Stimulated activated CD8-positive, alpha-beta memory T cell treated with anti-CD3 and anti-CD28 coated beads, Interleukin-2, amount 100 ng/mL, for 1 hour (primary cell): ENCODE results near the gene CDKN2AIPNL.
"Not testable (repeated sequence)": the region's sequence is repeated elsewhere in the genome, so short reads cannot be mapped to it uniquely, and the experiment has no call there.

Experiments
- DNase-seq, 2 donors: peaks; one replicate each; pipeline ENCODE4 v3.0.0-alpha.2; 2020; ENCODE audit warnings: low read depth in 2 of 2

CDKN2AIPNL gene

GRCh38 chr5:134437847-134438581 is 26.3 kb upstream of the CDKN2AIPNL start:
- DNase-seq: no peak

GRCh38 chr5:134437340-134437846 is 25.7 kb upstream of the CDKN2AIPNL start:
- DNase-seq: no peak

- peak; percentile 15 to 31 for DNase-seq
Observed at GRCh38 chr5:134436523-134437339, 25.1 kb upstream of the CDKN2AIPNL start.

- no peak for DNase-seq
Observed at GRCh38 chr5:134435560-134435959, 23.9 kb upstream of the CDKN2AIPNL start.

- DNase-seq: no peak
Observed at GRCh38 chr5:134432677-134433359, 21.1 kb upstream of the CDKN2AIPNL start.

DNA sequence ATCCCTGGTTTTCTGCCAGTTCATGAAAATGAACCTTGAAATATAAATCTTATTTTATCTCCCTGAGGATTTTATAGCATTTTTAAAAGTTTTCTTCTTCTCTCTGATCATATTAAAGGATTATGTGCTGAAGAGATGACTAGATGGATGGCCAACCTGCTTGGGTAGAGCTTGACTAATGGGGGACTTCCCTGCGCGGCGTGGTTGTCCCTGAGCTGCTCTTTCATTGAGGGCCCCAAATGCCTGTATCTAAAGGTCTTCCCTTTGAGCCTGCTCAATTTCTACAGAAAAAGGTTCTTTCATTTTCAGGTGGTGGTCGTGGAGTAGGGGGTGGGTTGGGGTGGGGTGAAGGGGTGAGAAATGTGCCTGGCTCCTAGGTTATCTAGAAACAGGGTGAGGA is 20.5 kb upstream of the CDKN2AIPNL start:
- no peak for DNase-seq

DNA sequence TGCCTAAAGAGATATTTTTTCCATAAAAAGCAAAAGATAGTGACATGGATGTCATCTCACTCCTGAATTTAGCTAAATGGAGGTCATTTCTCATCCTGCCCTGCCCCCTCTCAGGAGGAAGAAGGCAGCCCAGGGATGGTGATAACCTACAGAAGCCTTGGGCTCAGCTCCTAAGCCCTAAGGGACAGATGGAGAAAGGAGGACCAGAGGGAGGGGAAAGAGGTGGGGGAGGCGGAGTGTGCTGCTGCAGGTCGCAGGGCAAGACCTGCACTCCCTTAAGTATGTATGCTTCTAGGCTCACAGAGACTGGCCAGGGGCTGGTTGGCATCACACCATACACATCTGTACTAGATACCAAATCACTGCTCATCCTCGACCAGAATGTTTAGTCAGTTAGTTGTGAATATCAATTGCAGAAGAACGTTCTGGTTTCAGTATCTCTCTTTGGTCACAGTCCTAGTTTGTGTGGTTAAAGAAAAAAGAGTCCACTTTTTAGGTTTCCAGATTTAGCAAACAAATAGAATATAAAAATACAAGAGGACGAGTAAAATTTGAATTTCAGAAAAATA is 18.4 kb upstream of the CDKN2AIPNL start:
- no peak for DNase-seq

GRCh38 chr5:134427540-134428041 is 15.9 kb upstream of the CDKN2AIPNL start:
- no peak for DNase-seq

DNA sequence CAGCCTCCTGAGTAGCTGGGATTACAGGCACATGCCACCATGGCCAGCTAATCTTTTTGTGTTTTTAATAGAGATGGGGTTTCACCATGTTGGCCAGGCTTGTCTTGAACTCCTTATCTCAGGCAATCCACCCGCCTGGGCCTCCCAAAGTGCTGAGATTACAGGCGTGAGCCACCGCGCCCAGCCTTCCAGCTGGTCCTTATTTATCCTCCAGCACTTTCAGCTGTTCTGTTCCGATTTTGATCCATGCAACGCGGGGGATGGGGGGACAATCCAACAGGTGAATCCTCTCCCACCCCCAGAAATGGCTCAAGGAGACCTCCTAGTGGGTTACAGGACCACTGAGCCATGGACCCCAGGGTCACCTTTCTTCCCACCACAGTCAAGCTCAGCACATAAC is 14.7 kb upstream of the CDKN2AIPNL start:
- no peak for DNase-seq

- DNase-seq: no peak
Observed at GRCh38 chr5:134423376-134423775, 11.7 kb upstream of the CDKN2AIPNL start.

DNA sequence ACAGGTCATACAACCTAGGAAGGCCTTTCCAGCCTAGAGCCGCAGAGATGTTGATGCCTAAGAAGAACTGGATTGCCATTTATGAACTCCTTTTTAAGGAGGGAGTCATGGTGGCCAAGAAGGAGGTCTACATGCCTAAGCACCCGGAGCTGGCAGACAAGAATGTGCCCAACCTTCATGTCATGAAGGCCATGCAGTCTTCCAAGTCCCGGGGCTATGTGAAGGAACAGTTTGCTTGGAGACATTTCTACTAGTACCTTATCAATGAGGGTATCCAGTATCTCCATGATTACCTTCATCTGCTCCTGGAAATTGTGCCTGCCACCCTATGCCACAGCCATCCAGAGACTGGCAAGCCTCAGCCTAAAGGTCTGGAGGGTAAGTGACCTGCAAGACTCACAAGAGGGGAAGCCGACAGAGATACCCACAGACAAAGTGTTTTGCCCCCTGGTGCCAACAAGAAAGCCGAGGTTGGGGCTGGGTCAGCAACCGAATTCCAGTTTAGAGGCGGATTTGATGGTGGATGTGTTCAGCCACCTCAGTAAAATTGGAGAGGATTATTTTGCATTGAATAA is 11.2 kb upstream of the CDKN2AIPNL start:
- DNase-seq: no peak

GRCh38 chr5:134421038-134421437 is 9.4 kb upstream of the CDKN2AIPNL start:
- DNase-seq: not testable (repeated sequence)

DNA sequence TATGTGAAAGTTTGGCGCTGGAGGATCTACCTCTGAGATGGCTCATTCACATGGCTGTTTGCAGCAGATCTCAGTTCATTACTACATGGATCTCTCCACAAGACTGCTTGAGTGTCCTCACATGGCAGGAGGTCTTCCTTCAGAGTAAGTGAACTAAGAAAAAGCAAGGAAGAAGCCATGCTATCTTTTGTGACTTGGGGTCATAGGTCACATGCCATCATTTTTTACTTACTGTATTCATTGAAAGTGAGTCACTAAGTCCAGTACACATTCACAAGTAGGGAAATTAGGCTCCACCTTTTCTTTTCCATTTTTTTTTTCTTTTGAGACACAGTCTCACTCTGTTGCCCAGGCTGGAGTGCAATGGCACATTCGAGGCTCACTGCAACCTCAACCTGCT is 8.7 kb upstream of the CDKN2AIPNL start:
- DNase-seq: no peak

DNA sequence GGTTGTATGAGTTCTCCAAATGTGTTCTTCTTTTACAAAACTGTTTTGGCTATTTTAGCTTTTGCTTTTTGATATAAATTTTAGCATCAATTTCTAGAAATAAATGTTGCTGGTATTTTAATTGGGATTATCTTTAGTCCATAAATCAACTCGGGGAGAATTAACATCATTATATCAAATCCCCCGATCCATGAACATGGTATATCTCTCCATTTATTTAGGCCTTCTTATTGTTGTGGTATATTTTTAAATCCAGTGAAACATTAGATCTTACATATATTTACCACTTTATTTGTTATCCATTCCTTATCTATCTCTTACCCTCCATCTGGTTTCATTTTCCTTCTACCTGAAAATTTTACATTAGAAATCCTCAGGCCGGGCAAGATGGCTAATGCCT is 7.3 kb upstream of the CDKN2AIPNL start:
- no peak for DNase-seq

DNA sequence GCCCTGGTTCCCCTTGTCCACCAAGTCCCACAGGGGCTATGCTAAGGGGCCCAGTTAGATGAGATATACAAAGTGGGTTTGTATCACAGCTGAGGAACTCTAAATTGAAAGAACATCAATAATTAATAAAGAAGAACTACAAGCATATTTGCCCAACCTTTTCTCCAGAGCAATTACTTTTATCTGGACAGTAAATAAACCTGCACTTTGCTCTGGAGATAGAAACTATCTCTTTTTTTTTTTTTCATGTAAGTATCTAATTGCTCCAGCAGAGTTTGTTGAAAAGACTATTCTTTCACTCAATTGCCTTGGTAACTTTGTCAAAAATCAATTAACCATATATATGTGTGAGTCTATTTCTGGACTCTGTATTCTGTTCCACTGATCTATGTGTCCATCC is 6.0 kb upstream of the CDKN2AIPNL start:
- no peak for DNase-seq

- DNase-seq: no peak
Observed at GRCh38 chr5:134413046-134413445, 1.4 kb upstream of the CDKN2AIPNL start.

- no peak for DNase-seq
Observed at GRCh38 chr5:134411228-134411545, 494 bp downstream of the CDKN2AIPNL start.

DNA sequence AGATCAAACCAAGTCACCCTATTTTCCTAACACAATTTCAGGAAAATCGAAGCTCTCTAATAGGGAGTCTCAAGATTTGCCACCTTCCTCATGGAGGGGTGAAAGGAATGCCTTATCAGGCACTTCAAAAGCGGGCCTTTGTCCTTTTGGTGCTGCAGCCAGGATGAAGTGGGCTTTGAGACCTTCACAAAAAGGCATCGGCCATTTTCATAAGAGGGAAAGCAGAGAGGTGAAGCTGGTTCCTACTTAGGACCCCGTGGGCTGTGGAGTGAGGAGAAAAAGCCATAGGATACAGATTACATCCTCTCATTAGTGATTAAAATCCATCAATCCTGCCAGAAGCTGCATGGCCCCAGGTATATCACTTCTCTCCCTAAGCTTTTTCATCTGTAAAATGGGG is 859 bp downstream of the CDKN2AIPNL start:
- no peak for DNase-seq

DNA sequence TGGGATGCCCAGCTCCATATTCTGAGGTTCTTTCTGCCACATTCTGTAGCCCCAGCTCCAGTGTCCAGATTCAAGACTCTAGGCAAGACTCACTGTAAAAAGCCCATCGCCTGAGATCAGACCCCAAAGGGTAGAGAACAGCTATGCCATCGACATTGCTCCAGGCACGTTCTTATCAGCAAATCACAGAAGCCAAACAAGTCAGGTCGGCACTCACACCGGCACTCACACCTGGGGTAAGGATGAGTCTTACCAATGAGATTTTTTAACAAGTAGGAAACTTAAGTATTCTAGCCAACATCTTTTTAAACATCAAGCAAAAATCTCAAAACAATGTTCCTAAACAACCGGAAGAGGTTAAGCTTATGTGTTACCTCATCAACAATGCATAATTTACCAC is 2.4 kb downstream of the CDKN2AIPNL start:
- no peak for DNase-seq

GRCh38 chr5:134406390-134406789 is 5.3 kb downstream of the CDKN2AIPNL start:
- DNase-seq: no peak

- no peak for DNase-seq
Observed at GRCh38 chr5:134403951-134404350, 7.7 kb downstream of the CDKN2AIPNL start.
